HepG2 (cell line): ENCODE measurements around the gene CCNYL1. TPM values are rescaled to one million over a fixed set of nuclear protein-coding genes. Genes with fewer than 3 reads are reported as not detected.
A peak's percentile ranks its signal among the peaks of the same experiment; 100 is the strongest.

ENCODE experiments used
- ADNP ChIP-seq: sonication (generic); formaldehyde crosslinking; IDR thresholded peaks from 2 replicates; pipeline ENCODE4 v1.4.0; 2020; ENCODE audit warnings: missing genetic modification reagents
- CENPT ChIP-seq: sonication (generic); formaldehyde crosslinking; IDR thresholded peaks from 2 replicates; pipeline ENCODE4 v1.8.0; 2022; ENCODE audit warnings: low read depth, mild to moderate bottlenecking, moderate library complexity, missing genetic modification reagents
- DMAP1 ChIP-seq: IDR thresholded peaks from 2 replicates; pipeline ENCODE4 v1.6.1; 2016
- EZH2 ChIP-seq: conservative IDR thresholded peaks from 2 replicates; pipeline ENCODE4 v1.6.1; 2012; ENCODE audit warnings: mild to moderate bottlenecking, low read depth, low read length, moderate library complexity
- IKZF4 ChIP-seq: sonication (generic); formaldehyde crosslinking; IDR thresholded peaks from 2 replicates; pipeline ENCODE4 v1.5.1; 2020; ENCODE audit warnings: borderline replicate concordance, mild to moderate bottlenecking, low read depth, missing genetic modification reagents; ENCODE audit errors: not compliant biosample characterization
- MIER3 ChIP-seq: IDR thresholded peaks from 2 replicates; pipeline ENCODE4 v1.6.1; 2016; ENCODE audit warnings: missing compliant biosample characterization, borderline replicate concordance
- MIXL1 ChIP-seq: IDR thresholded peaks from 2 replicates; pipeline ENCODE4 v1.6.1; 2016
- ONECUT2 ChIP-seq: sonication (generic); formaldehyde crosslinking; IDR thresholded peaks from 2 replicates; pipeline ENCODE4 v1.4.0; 2020; ENCODE audit warnings: missing genetic modification reagents
- RAD51 ChIP-seq: fragments of 450-650 bp; IDR thresholded peaks from 2 replicates; pipeline ENCODE4 v1.6.1; 2016; ENCODE audit warnings: borderline replicate concordance
- REXO4 ChIP-seq: sonication (generic); formaldehyde crosslinking; IDR thresholded peaks from 2 replicates; pipeline ENCODE4 v1.8.0; 2022; ENCODE audit warnings: missing genetic modification reagents, mild to moderate bottlenecking, borderline replicate concordance
- RFX3 ChIP-seq: IDR thresholded peaks from 2 replicates; pipeline ENCODE4 v1.6.1; 2016; ENCODE audit warnings: missing biosample characterization, missing genetic modification reagents
- ZFP41 ChIP-seq: sonication (generic); formaldehyde crosslinking; IDR thresholded peaks from 2 replicates; pipeline ENCODE4 v1.4.0; 2020; ENCODE audit warnings: mild to moderate bottlenecking, missing genetic modification reagents, borderline replicate concordance
- ZNF318 ChIP-seq: sonication (generic); formaldehyde crosslinking; IDR thresholded peaks from 2 replicates; pipeline ENCODE4 v1.4.0; 2020; ENCODE audit warnings: mild to moderate bottlenecking, missing genetic modification reagents
- ZNF354B ChIP-seq: sonication (generic); formaldehyde crosslinking; IDR thresholded peaks from 2 replicates; pipeline ENCODE4 v1.8.0; 2022; ENCODE audit warnings: mild to moderate bottlenecking, missing genetic modification reagents
- ZNF432 ChIP-seq: sonication (generic); formaldehyde crosslinking; IDR thresholded peaks from 2 replicates; pipeline ENCODE4 v1.5.0; 2020; ENCODE audit warnings: missing genetic modification reagents, mild to moderate bottlenecking, borderline replicate concordance
- ZNF749 ChIP-seq: sonication (generic); formaldehyde crosslinking; IDR thresholded peaks from 2 replicates; pipeline ENCODE4 v1.8.0; 2022; ENCODE audit warnings: mild to moderate bottlenecking, missing genetic modification reagents, moderate library complexity, borderline replicate concordance
- polyA plus RNA-seq, 8 experiments: library from polyadenylated mRNA; depleted of rRNA in 3 of 8; stranded (reverse) in 7 of 8; unstranded in 1 of 8; fragments of >200 nt; fragmentation: Illumina TruSeq in 4 of 8; extraction: Trizol in 4 of 8; gene quantifications; 2 replicates each; pipeline versions ENCODE4 v1.2.1 to v1.2.3, GENCODE V29; 2011 to 2016; ENCODE audit warnings: low read depth in 4 of 8, missing spikeins in 1 of 8, mixed read lengths in 1 of 8; ENCODE audit not compliant: insufficient read depth in 1 of 8
- total RNA-seq, 5 experiments: library from RNA; depleted of rRNA; stranded (reverse); fragments of >200 nt; fragmentation: Illumina TruSeq; extraction: Trizol; gene quantifications; 2 replicates each; pipeline ENCODE4 v1.2.3, GENCODE V29; 2016; ENCODE audit warnings: low read depth in 1 of 5
- TF ChIP-seq, protein P1 (sequence below): sonication (generic); formaldehyde crosslinking; conservative IDR thresholded peaks from 2 replicates; pipeline ENCODE4 v1.8.0; 2022; ENCODE audit warnings: low read depth, missing genetic modification reagents
- TF ChIP-seq, protein P2 (sequence below): sonication (generic); formaldehyde crosslinking; IDR thresholded peaks from 2 replicates; pipeline ENCODE4 v1.4.0; 2020; ENCODE audit warnings: mild to moderate bottlenecking, low read depth, missing genetic modification reagents

CCNYL1 gene
- total and polyA plus RNA-seq, 2 of the 13 experiments (the other 11 are each of a cell fraction or from before 2014, with no cell fraction given): 12.5 to 16.2 TPM

DNA sequence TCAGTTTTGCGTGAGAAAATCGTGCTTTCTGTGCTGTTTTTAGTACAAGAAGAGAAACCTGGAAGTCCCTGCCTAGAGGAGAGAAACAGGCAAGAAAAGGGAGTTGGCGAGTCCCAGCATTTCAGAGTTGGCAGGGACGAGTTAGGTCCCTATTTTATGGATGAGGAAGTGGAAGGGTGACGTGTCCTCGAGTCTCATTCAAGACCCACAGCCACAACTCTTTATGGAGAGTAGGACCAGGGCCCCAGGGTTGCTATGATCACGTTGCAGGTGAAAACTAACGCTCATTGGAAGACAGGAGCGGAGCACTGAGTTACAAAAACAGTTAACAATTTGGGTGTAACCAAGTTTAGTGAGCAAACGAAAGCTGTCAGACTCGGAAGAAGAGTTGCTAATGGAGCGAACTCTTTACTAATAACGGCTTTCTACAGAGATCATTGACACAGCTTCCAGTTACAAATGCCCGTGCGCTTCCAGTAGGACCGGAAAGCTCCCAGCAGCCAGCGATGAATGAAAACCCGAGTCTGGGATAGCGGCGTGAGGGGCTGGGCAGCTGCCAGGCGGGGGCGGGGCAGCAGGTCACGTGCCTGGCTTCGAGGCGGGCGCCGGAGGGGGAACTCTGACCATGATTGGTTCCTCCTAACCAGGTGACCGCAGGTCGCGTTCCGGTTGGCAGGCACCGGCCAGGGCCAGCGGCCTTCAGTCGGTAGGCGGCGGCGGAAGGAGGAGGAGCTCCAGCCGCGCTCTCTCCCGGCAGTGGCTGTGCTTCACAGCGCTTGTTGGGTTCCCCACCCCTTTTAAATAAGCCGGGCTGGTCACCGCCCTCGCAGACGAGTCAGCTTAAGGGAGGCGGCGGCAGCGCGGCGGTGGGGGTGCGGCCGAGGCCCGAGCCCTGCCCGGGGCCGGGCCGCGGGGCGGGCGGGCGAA is at the start of gene CCNYL1 (continued):
- no peak for TF ChIP-seq ZNF318
- TF ChIP-seq IKZF4 (CRISPR knock-in tag): no peak
- no peak for TF ChIP-seq ZNF749 (CRISPR knock-in tag)
- TF ChIP-seq RAD51: peak; percentile 98
- no peak for TF ChIP-seq RFX3 (CRISPR knock-in tag)
- no peak for TF ChIP-seq REXO4
- 0 out of 2 replicates have a peak, but pooled peaks have one; percentile 10 for TF ChIP-seq ZFP41 (CRISPR knock-in tag)
- no peak for TF ChIP-seq EZH2
- TF ChIP-seq DMAP1 (CRISPR knock-in tag): peak; percentile 82
- no peak for TF ChIP-seq ZNF432
- TF ChIP-seq, protein P1, sequence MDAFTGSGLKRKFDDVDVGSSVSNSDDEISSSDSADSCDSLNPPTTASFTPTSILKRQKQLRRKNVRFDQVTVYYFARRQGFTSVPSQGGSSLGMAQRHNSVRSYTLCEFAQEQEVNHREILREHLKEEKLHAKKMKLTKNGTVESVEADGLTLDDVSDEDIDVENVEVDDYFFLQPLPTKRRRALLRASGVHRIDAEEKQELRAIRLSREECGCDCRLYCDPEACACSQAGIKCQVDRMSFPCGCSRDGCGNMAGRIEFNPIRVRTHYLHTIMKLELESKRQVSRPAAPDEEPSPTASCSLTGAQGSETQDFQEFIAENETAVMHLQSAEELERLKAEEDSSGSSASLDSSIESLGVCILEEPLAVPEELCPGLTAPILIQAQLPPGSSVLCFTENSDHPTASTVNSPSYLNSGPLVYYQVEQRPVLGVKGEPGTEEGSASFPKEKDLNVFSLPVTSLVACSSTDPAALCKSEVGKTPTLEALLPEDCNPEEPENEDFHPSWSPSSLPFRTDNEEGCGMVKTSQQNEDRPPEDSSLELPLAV: no peak
- TF ChIP-seq, protein P2, sequence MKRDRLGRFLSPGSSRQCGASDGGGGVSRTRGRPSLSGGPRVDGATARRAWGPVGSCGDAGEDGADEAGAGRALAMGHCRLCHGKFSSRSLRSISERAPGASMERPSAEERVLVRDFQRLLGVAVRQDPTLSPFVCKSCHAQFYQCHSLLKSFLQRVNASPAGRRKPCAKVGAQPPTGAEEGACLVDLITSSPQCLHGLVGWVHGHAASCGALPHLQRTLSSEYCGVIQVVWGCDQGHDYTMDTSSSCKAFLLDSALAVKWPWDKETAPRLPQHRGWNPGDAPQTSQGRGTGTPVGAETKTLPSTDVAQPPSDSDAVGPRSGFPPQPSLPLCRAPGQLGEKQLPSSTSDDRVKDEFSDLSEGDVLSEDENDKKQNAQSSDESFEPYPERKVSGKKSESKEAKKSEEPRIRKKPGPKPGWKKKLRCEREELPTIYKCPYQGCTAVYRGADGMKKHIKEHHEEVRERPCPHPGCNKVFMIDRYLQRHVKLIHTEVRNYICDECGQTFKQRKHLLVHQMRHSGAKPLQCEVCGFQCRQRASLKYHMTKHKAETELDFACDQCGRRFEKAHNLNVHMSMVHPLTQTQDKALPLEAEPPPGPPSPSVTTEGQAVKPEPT: no peak; the same call in 1 of the 2 replicates
- TF ChIP-seq MIER3 (CRISPR knock-in tag): peak; percentile 36; the same call in 1 of the 2 replicates
- TF ChIP-seq CENPT (CRISPR knock-in tag): no peak
- TF ChIP-seq ADNP (CRISPR knock-in tag): no peak
- TF ChIP-seq MIXL1: 0 out of 2 replicates have a peak, but pooled peaks have one; percentile 27
- peak; percentile 79; the same call in 1 of the 2 replicates for TF ChIP-seq ZNF354B (CRISPR knock-in tag)
- no peak for TF ChIP-seq ONECUT2 (CRISPR knock-in tag)
